ENCODE measurements around the gene PABPN1L. TPM values are rescaled to one million over a fixed set of nuclear protein-coding genes. Genes with fewer than 3 reads are reported as not detected.

PABPN1L gene
- total RNA-seq, 1 experiment from 2014 or later, result 0.57 TPM

GRCh38 chr16:88865742-88866141 lies 718 bp downstream of the PABPN1L start:
- Histone ChIP-seq H3K4me3 (replicated peaks in 1 of 2; ENCODE audit: low read depth in 1 of 2, low read length in 2 of 2) (no peak overlapping the region), H3K27ac (ENCODE audit: low read depth, low read length) (no peak overlapping the region), H3K4me1 (ENCODE audit: control insufficient read depth in 1 of 2, insufficient read depth in 2 of 2, low read length in 2 of 2) (no peaks in the 10 kb centered on the region), H2AFZ (ENCODE audit: low read depth, low read length, poor library complexity, severe bottlenecking) (no peak overlapping the region), H3K4me2 (ENCODE audit: low read length) (no peak overlapping the region), H3K9ac (ENCODE audit: low read length) (no peak overlapping the region), H3K79me2 (ENCODE audit: insufficient read depth, low read length) (no peaks in the 10 kb centered on the region), H4K20me1 (ENCODE audit: insufficient read depth) (no peaks in the 10 kb centered on the region), H3K36me3 (ENCODE audit: control insufficient read depth in 1 of 2, insufficient read depth in 2 of 2, low read length in 2 of 2) (peaks cover 4 to 6% of the 10 kb centered on the region in 2 experiments; a peak in 3 of 4 replicates), H3K9me3 (ENCODE audit: control insufficient read depth in 1 of 2, insufficient read depth in 1 of 2, low read depth in 1 of 2, low read length in 2 of 2) (no peaks in the 10 kb centered on the region), H3K9me2 (ENCODE audit: insufficient read depth) (no peaks in the 10 kb centered on the region), H3K27me3 (ENCODE audit: insufficient read depth, low read length) (no peaks in the 10 kb centered on the region)
- BruUV-seq (replicated peaks), result no TSS peak
- POLR2A ChIA-PET, result no interaction called here
- no peak for ATAC-seq
- no peak for DNase-seq (ENCODE audit: low read depth, low spot score)
- intact Hi-C loops (cut with micrococcal nuclease), result no loop called here
- TF ChIP-seq TCF7L2 (IDR thresholded peaks at IDR 0.05; ENCODE audit: borderline replicate concordance, extremely low read depth, insufficient read depth, insufficient read length) (no peak), ATF3 (IDR thresholded peaks at IDR 0.05) (no peak), ELF1 (IDR thresholded peaks at IDR 0.05; ENCODE audit: borderline replicate concordance, low read depth) (no peak), SRF (IDR thresholded peaks at IDR 0.05; ENCODE audit: low read depth) (no peak), CBX3 (IDR thresholded peaks at IDR 0.05; ENCODE audit: low read depth) (no peak), EGR1 (IDR thresholded peaks at IDR 0.05; ENCODE audit: low read depth) (no peak), EZH2 (IDR thresholded peaks at IDR 0.05) (no peak), POLR2A (IDR thresholded peaks at IDR 0.05; ENCODE audit: borderline replicate concordance, extremely low read depth, insufficient read depth, insufficient read length) (no peak), ZFX (IDR thresholded peaks at IDR 0.05) (no peak), ZBTB33 (IDR thresholded peaks at IDR 0.05; ENCODE audit: extremely low read depth, insufficient replicate concordance, low read length) (no peak), MAX (IDR thresholded peaks at IDR 0.05) (no peak), EZH2phosphoT487 (IDR thresholded peaks at IDR 0.05; ENCODE audit: borderline replicate concordance) (no peak), SIN3A (IDR thresholded peaks at IDR 0.05; ENCODE audit: low read depth) (no peak)
- RAD21 ChIA-PET (ENCODE audit: low non-redundant PET in 1 of 2, low total read pairs in 2 of 2, uncharacterized antibody in 2 of 2, unreplicated experiment in 2 of 2), result no interaction called here
- CTCF ChIA-PET, result interaction anchor here (1.0 kb wide), 1 partner anchor 9 kb away, joined by 3 read pairs; the partner anchor contains the start of genes GALNS and TRAPPC2L

Measured in HCT116 (cell line).